SK-N-SH (cell line): ENCODE measurements around the gene TAMALIN. TPM values are rescaled to one million over a fixed set of nuclear protein-coding genes. Genes with fewer than 3 reads are reported as not detected.

Source experiments
- CTCF ChIA-PET: fragments of 300-600, 350-600 bp; formaldehyde crosslinking; extraction: SDS; loops from one replicate; lab custom pipeline; 2021; lab: Yijun Ruan, JAX
- POLR2A ChIA-PET: fragments of 350-600 bp; sonication (Branson Sonifier 250); formaldehyde crosslinking; extraction: SDS; loops from one replicate; lab custom pipeline; 2020; ENCODE audit warnings: antibody characterized with exemption, inconsistent platforms; lab: Yijun Ruan, JAX
- DNase-seq: peaks from one replicate; pipeline ENCODE4 v3.0.0; 2012
- H2AFZ ChIP-seq: fragments of 200-600 bp; sonication (generic); 2 replicates; pipeline ENCODE4 v1.8.1; 2016; ENCODE audit warnings: antibody characterized with exemption, mild to moderate bottlenecking, low read depth
- H3F3A ChIP-seq: fragments of 200-600 bp; sonication (generic); replicated peaks from 2 replicates; pipeline ENCODE3; 2016; ENCODE audit warnings: antibody characterized with exemption, mild to moderate bottlenecking; ENCODE audit not compliant: insufficient read depth
- H3K27ac ChIP-seq, 2 experiments: fragments of 200-500 bp in 1 of 2; fragments of 200-600 bp in 1 of 2; sonication (Bioruptor generic) in 1 of 2; sonication (generic), shearing (Covaris generic) in 1 of 2; 2 replicates each; pipeline versions ENCODE4 v1.5.1 to v1.6.1; 2014 to 2016; ENCODE audit warnings: low read depth in 2 of 2, inconsistent platforms in 1 of 2, low read length in 1 of 2, mild to moderate bottlenecking in 1 of 2, mixed read lengths in 1 of 2
- H3K27me3 ChIP-seq: fragments of 200-600 bp; sonication (generic), shearing (Covaris generic); 2 replicates; pipeline ENCODE4 v1.6.1; 2016; ENCODE audit warnings: mixed run types; ENCODE audit not compliant: insufficient read depth
- H3K36me3 ChIP-seq, 2 experiments: fragments of 200-500 bp in 1 of 2; fragments of 200-600 bp in 1 of 2; sonication (Bioruptor generic) in 1 of 2; sonication (generic) in 1 of 2; replicated peaks in 1 of 2; 2 replicates each; pipeline versions ENCODE3 to v1.5.1; 2014 to 2016; ENCODE audit warnings: low read length in 1 of 2, mild to moderate bottlenecking in 1 of 2; ENCODE audit not compliant: insufficient read depth in 2 of 2, control insufficient read depth in 1 of 2
- H3K4me1 ChIP-seq, 2 experiments: fragments of 200-500 bp in 1 of 2; fragments of 200-600 bp in 1 of 2; sonication (Bioruptor generic) in 1 of 2; sonication (generic), shearing (Covaris generic) in 1 of 2; 2 replicates each; pipeline versions ENCODE4 v1.5.1 to v1.6.1; 2014 to 2016; ENCODE audit warnings: low read depth in 1 of 2, low read length in 1 of 2, mixed run types in 1 of 2; ENCODE audit not compliant: insufficient read depth in 2 of 2, control insufficient read depth in 1 of 2
- H3K4me2 ChIP-seq: fragments of 200-600 bp; sonication (generic), shearing (Covaris generic); 2 replicates; pipeline ENCODE4 v1.6.1; 2017; ENCODE audit warnings: mixed run types
- H3K4me3 ChIP-seq, 2 experiments: fragments of 200-500 bp in 1 of 2; fragments of 200-600 bp in 1 of 2; sonication (Bioruptor generic) in 1 of 2; sonication (generic), shearing (Covaris generic) in 1 of 2; 2 replicates each; pipeline versions ENCODE4 v1.5.1 to v1.8.1; 2014 to 2016; ENCODE audit warnings: low read depth in 2 of 2, inconsistent platforms in 1 of 2, low read length in 1 of 2, mild to moderate bottlenecking in 1 of 2, mixed read lengths in 1 of 2, moderate library complexity in 1 of 2
- H3K79me2 ChIP-seq: fragments of 200-600 bp; sonication (generic); 2 replicates; pipeline ENCODE4 v1.8.1; 2017; ENCODE audit warnings: mild to moderate bottlenecking; ENCODE audit not compliant: insufficient read depth
- H3K9ac ChIP-seq: fragments of 200-600 bp; sonication (generic); 2 replicates; pipeline ENCODE4 v1.6.1; 2017; ENCODE audit warnings: mixed run types
- H3K9me2 ChIP-seq: fragments of 200-600 bp; sonication (generic); 2 replicates; pipeline ENCODE4 v1.6.1; 2017; ENCODE audit warnings: mixed run types
- H3K9me3 ChIP-seq: fragments of 200-600 bp; sonication (generic); 2 replicates; pipeline ENCODE4 v1.6.1; 2017; ENCODE audit warnings: mixed run types, mild to moderate bottlenecking, moderate library complexity
- H4K20me1 ChIP-seq: fragments of 200-600 bp; sonication (generic); 2 replicates; pipeline ENCODE4 v1.6.1; 2017; ENCODE audit warnings: mild to moderate bottlenecking, mixed run types; ENCODE audit not compliant: insufficient read depth
- ELF1 ChIP-seq: IDR thresholded peaks from 2 replicates; pipeline ENCODE4 v1.4.0; 2012
- EP300 ChIP-seq, 2 experiments: IDR thresholded peaks; 2 replicates each; pipeline versions ENCODE4 v1.4.0 to v1.6.1; 2012; ENCODE audit warnings: borderline replicate concordance in 1 of 2, low read depth in 1 of 2, low read length in 1 of 2
- EZH2phosphoT487 ChIP-seq: fragments of 200-600 bp; sonication (generic); IDR thresholded peaks from 2 replicates; pipeline ENCODE4 v1.6.1; 2017; ENCODE audit warnings: low read depth, mixed run types, mild to moderate bottlenecking, antibody characterized with exemption, moderate library complexity, borderline replicate concordance
- FOXJ3 ChIP-seq: sonication (generic); formaldehyde crosslinking; IDR thresholded peaks from 2 replicates; pipeline ENCODE4 v1.5.1; 2020; ENCODE audit warnings: mild to moderate bottlenecking, missing genetic modification reagents
- RXRA ChIP-seq: IDR thresholded peaks from 2 replicates; pipeline ENCODE4 v1.4.0; 2012; ENCODE audit warnings: low read depth, mild to moderate bottlenecking, borderline replicate concordance
- SMC3 ChIP-seq: IDR thresholded peaks from 2 replicates; pipeline ENCODE4 v1.6.1; 2012; ENCODE audit warnings: low read depth, low read length, improper control_type of control experiment
- TAF1 ChIP-seq: IDR thresholded peaks from 2 replicates; pipeline ENCODE4 v1.6.1; 2012; ENCODE audit warnings: low read depth, mild to moderate bottlenecking, low read length, moderate library complexity, borderline replicate concordance
- TCF12 ChIP-seq: IDR thresholded peaks from 2 replicates; pipeline ENCODE4 v1.4.0; 2012
- TEAD4 ChIP-seq: IDR thresholded peaks from 2 replicates; pipeline ENCODE4 v1.4.0; 2012; ENCODE audit warnings: mild to moderate bottlenecking, borderline replicate concordance; ENCODE audit not compliant: insufficient read depth
- WGBS: methylation state at CpG from one replicate; pipeline ENCODE4 v1.1.6; 2017; ENCODE audit warnings: low lambda C conversion rate; 5-methylcytosine and 5-hydroxymethylcytosine counted together
- polyA plus RNA-seq, 3 experiments: library from polyadenylated mRNA; depleted of rRNA; stranded (reverse); fragments of >200 nt; gene quantifications; 2 replicates each; pipeline ENCODE4 v1.2.3, GENCODE V29; 2012
- TF ChIP-seq, protein P1 (sequence below): IDR thresholded peaks from 2 replicates; pipeline ENCODE4; 2012
- TF ChIP-seq, protein P2 (sequence below): IDR thresholded peaks from 2 replicates; pipeline ENCODE4 v1.4.0; 2012; ENCODE audit warnings: low read depth, borderline replicate concordance
- TF ChIP-seq, protein P3 (sequence below): fragments of 200-600 bp; sonication (generic); IDR thresholded peaks from 2 replicates; pipeline ENCODE4 v1.6.1; 2017; ENCODE audit warnings: antibody characterized with exemption, mild to moderate bottlenecking, moderate library complexity

Gene TAMALIN
- polyA plus RNA-seq, 1 of the 3 experiments (the other 2 are of a cell fraction) = 2.4 TPM

DNA sequence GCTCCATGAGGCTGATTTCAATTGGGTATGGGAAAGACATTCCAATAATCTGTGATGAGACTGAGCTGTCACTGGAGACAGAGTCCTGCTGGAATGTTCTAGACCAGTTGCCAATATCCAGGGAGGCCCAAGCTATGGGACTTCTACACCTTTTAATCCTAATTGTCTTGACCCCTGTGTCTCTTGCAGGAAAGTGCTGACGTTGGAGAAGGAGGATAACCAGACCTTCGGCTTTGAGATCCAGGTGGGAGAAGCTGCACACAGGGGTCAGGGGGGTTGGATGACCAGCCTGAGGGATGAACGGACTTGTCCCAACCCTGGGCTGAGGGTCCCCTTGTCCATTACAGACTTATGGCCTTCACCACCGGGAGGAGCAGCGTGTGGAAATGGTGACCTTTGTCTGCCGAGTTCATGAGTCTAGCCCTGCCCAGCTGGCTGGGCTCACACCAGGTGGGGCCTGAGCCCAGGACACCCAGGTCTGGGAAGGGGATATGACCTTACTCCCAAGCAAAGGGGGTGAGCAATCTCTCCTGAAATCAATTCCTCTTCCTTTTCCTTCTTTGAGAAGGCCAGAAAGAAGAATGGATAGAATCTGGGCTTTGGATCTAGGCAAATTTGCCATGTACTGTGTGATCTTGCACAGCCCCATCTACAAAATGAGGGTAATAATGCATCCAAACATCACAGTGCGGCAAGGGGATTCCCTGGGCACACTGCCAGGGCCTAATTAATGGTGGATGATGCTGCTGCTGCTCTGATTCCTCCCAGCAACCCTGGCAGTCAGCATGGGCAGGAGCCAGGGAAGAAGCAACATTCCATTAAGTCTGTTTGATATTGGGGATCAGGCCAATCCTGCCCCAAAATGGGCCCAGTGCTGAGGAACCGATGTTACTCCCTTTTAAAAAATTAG, 4.2 kb downstream of the TAMALIN start:
- no peaks in the 10 kb centered on the region for H3K27me3 ChIP-seq
- H3F3A ChIP-seq = no peaks in the 10 kb centered on the region
- H3K9ac ChIP-seq = no peak overlapping the region
- H3K4me2 ChIP-seq = peak overlapping the region; percentile 19; the same call in 1 of the 2 replicates
- H4K20me1 ChIP-seq = no peaks in the 10 kb centered on the region
- ChIA-PET CTCF (interaction anchor here (0.9 to 13.1 kb wide), 10 partner anchors 11 to 136 kb away, joined by 3 to 526 read pairs (median 4); partner anchors contain the start of gene ATG101), POLR2A (interaction anchor here (1.5 to 1.7 kb wide), 2 partner anchors 9 to 12 kb away, joined by 5 read pairs; no protein-coding TSS in a partner anchor)
- no peaks in the 10 kb centered on the region for H3K9me2 ChIP-seq
- H3K27ac ChIP-seq = peak overlapping the region; percentile 19 to 71; a peak in 3 of 4 replicates
- DNase-seq = peak; percentile 85
- 64% methylated on average over 7 of the region's 8 CpGs for WGBS
- no peaks in the 10 kb centered on the region for H3K79me2 ChIP-seq
- TF ChIP-seq EP300 (IDR thresholded peaks at IDR 0.05; ENCODE audit: borderline replicate concordance in 1 of 2, low read depth in 1 of 2, low read length in 1 of 2) (0 out of 4 replicates have a peak, but pooled peaks of 1 of the 2 experiments have one; percentile 6), FOXJ3 (CRISPR knock-in tag) (no peak)
- TF ChIP-seq, all 33 proteins: peak for 1
- Histone ChIP-seq H3K4me3 (no peak overlapping the region; a peak in 1 of 4 replicates), H3K36me3 (no peaks in the 10 kb centered on the region), H3K9me3 (no peaks in the 10 kb centered on the region), H2AFZ (no peak overlapping the region), H3K4me1 (peaks cover 0 to 31% of the 10 kb centered on the region in 2 experiments; a peak in 2 of 4 replicates)

DNA sequence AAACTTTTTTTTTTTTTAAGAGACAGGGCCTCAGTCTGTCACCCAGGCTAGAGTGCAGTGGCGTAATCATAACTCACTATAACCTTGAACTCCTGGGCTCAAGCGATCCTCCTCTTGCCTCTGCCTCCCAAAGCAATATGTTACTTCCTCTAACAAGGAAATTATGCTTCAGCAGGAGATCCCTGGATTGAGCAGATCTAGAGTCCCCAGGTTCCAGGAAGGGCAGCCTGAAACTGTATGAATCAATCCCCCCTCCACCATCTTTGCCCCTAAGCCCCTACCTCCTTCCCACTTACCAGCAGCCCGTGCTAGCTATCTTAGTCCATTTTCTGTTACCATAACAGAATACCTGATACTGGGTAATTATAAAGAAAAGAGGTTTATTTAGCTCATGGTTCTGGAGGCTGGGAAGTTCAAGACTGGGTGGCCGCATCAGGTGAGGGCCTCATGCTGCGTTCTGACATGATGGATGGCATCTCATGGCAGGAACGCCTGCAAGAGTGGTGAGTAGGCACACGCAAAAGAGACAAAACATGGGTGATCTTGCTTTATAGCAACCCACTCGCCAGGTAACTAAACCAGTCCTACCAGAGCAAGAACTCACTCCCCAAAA, 5.0 kb downstream of the TAMALIN start:
- H3K27me3 ChIP-seq = no peaks in the 10 kb centered on the region
- no peaks in the 10 kb centered on the region for H3F3A ChIP-seq
- TF ChIP-seq RXRA (no peak), TAF1 (no peak), TEAD4 (no peak), TCF12 (no peak), EZH2phosphoT487 (no peak), SMC3 (no peak), ELF1 (no peak)
- TF ChIP-seq, protein P1, sequence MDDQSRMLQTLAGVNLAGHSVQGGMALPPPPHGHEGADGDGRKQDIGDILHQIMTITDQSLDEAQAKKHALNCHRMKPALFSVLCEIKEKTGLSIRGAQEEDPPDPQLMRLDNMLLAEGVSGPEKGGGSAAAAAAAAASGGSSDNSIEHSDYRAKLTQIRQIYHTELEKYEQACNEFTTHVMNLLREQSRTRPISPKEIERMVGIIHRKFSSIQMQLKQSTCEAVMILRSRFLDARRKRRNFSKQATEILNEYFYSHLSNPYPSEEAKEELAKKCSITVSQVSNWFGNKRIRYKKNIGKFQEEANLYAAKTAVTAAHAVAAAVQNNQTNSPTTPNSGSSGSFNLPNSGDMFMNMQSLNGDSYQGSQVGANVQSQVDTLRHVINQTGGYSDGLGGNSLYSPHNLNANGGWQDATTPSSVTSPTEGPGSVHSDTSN = no peak
- TF ChIP-seq, protein P2, sequence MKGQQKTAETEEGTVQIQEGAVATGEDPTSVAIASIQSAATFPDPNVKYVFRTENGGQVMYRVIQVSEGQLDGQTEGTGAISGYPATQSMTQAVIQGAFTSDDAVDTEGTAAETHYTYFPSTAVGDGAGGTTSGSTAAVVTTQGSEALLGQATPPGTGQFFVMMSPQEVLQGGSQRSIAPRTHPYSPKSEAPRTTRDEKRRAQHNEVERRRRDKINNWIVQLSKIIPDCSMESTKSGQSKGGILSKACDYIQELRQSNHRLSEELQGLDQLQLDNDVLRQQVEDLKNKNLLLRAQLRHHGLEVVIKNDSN = no peak
- TF ChIP-seq, protein P3, sequence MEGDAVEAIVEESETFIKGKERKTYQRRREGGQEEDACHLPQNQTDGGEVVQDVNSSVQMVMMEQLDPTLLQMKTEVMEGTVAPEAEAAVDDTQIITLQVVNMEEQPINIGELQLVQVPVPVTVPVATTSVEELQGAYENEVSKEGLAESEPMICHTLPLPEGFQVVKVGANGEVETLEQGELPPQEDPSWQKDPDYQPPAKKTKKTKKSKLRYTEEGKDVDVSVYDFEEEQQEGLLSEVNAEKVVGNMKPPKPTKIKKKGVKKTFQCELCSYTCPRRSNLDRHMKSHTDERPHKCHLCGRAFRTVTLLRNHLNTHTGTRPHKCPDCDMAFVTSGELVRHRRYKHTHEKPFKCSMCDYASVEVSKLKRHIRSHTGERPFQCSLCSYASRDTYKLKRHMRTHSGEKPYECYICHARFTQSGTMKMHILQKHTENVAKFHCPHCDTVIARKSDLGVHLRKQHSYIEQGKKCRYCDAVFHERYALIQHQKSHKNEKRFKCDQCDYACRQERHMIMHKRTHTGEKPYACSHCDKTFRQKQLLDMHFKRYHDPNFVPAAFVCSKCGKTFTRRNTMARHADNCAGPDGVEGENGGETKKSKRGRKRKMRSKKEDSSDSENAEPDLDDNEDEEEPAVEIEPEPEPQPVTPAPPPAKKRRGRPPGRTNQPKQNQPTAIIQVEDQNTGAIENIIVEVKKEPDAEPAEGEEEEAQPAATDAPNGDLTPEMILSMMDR = no peak
- H3K4me3 ChIP-seq = no peak overlapping the region
- CTCF ChIA-PET = interaction anchor here (0.9 to 13.1 kb wide), 2 partner anchors 10 to 136 kb away, joined by 3 to 526 read pairs; no protein-coding TSS in a partner anchor
- no peaks in the 10 kb centered on the region for H3K9me2 ChIP-seq
- peaks cover 0 to 27% of the 10 kb centered on the region in 2 experiments; a peak in 2 of 4 replicates for H3K4me1 ChIP-seq
- no peak overlapping the region for H3K9ac ChIP-seq
- no peak for DNase-seq
- no peaks in the 10 kb centered on the region for H3K36me3 ChIP-seq
- H3K27ac ChIP-seq = no peak overlapping the region
- H3K4me2 ChIP-seq = no peak overlapping the region
- no peaks in the 10 kb centered on the region for H3K9me3 ChIP-seq
- H3K79me2 ChIP-seq = no peaks in the 10 kb centered on the region
- no peak overlapping the region for H2AFZ ChIP-seq
- POLR2A ChIA-PET = no interaction called here
- 92% methylated on average over 8 of the region's 8 CpGs for WGBS
- H4K20me1 ChIP-seq = no peaks in the 10 kb centered on the region
